IMR-90 (cell line): Measurements from ENCODE around the gene SLC6A12. TPM values are rescaled to one million over a fixed set of nuclear protein-coding genes. Genes with fewer than 3 reads are reported as not detected.

ENCODE experiments used
- ATAC-seq: fragments of 200-7000 bp; cut with Tn5 transposase; 2 replicates; pipeline ENCODE4 v1.9.1; 2020; ENCODE audit warnings: low read depth, mild to moderate bottlenecking, moderate library complexity
- BruUV-seq: library from RNA; stranded (reverse); fragments of 400-500 nt; replicated peaks from 2 replicates; lab custom pipeline; 2021; lab: Mats Ljungman, UMichigan
- CTCF ChIA-PET: fragments of 300-600 bp; formaldehyde crosslinking; extraction: SDS; loops from one replicate; lab custom pipeline; 2021; ENCODE audit warnings: antibody characterized with exemption; lab: Yijun Ruan, JAX
- POLR2A ChIA-PET: fragments of 300-600 bp; sonication (Branson Sonifier 250); formaldehyde crosslinking; loops from one replicate; lab custom pipeline; 2022; ENCODE audit warnings: antibody characterized with exemption; ENCODE audit not compliant: unreplicated experiment; lab: Charles Lee
- DNase-seq: peaks from one replicate; pipeline ENCODE4 v3.0.0; 2013
- H2AFZ ChIP-seq: replicated peaks from 2 replicates; pipeline ENCODE3; 2013; ENCODE audit warnings: low read length, mild to moderate bottlenecking; ENCODE audit not compliant: poor library complexity
- H2AK5ac ChIP-seq: 2 replicates; pipeline ENCODE4 v1.6.1; 2013; ENCODE audit warnings: low read depth, low read length, inconsistent platforms
- H2AK9ac ChIP-seq: replicated peaks from 2 replicates; pipeline ENCODE3; 2013; ENCODE audit warnings: mild to moderate bottlenecking, low read depth, low read length, moderate library complexity; ENCODE audit not compliant: poor library complexity
- H2BK120ac ChIP-seq: 2 replicates; pipeline ENCODE4 v1.6.1; 2013; ENCODE audit warnings: low read depth, low read length, inconsistent platforms
- H2BK15ac ChIP-seq: 3 replicates; pipeline ENCODE4 v1.6.1; 2013; ENCODE audit warnings: low read depth, low read length, inconsistent platforms
- H2BK20ac ChIP-seq: 2 replicates; pipeline ENCODE4 v1.6.1; 2013; ENCODE audit warnings: low read depth, mild to moderate bottlenecking, inconsistent platforms, low read length, moderate library complexity
- H2BK5ac ChIP-seq: 2 replicates; pipeline ENCODE4 v1.6.1; 2013; ENCODE audit warnings: mild to moderate bottlenecking, low read depth, low read length, inconsistent platforms; ENCODE audit not compliant: poor library complexity, severe bottlenecking
- H3K14ac ChIP-seq: replicated peaks from 2 replicates; pipeline ENCODE4 v1.6.1; 2013; ENCODE audit warnings: low read depth, low read length, inconsistent platforms
- H3K18ac ChIP-seq: 2 replicates; pipeline ENCODE4 v1.6.1; 2013; ENCODE audit warnings: low read depth, low read length, control low read depth
- H3K23ac ChIP-seq: 2 replicates; pipeline ENCODE4 v1.6.1; 2013; ENCODE audit warnings: low read depth, low read length, inconsistent platforms
- H3K27ac ChIP-seq: 2 replicates; pipeline ENCODE4 v1.5.1; 2013; ENCODE audit warnings: mild to moderate bottlenecking, control low read depth, low read length; ENCODE audit not compliant: insufficient read depth
- H3K27me3 ChIP-seq: 2 replicates; pipeline ENCODE4 v1.6.1; 2013; ENCODE audit warnings: low read length; ENCODE audit not compliant: control insufficient read depth, insufficient read depth
- H3K36me3 ChIP-seq: 2 replicates; pipeline ENCODE4 v1.6.1; 2013; ENCODE audit warnings: low read length, mixed read lengths; ENCODE audit not compliant: control insufficient read depth, insufficient read depth
- H3K4ac ChIP-seq: 2 replicates; pipeline ENCODE4 v1.6.1; 2013; ENCODE audit warnings: low read depth, low read length, inconsistent platforms
- H3K4me1 ChIP-seq: 2 replicates; pipeline ENCODE4 v1.6.1; 2013; ENCODE audit warnings: low read length, mixed read lengths; ENCODE audit not compliant: control insufficient read depth, insufficient read depth
- H3K4me2 ChIP-seq: 2 replicates; pipeline ENCODE4 v1.6.1; 2013; ENCODE audit warnings: low read depth, mild to moderate bottlenecking, control low read depth, low read length, moderate library complexity
- H3K4me3 ChIP-seq: 2 replicates; pipeline ENCODE4 v1.5.1; 2013; ENCODE audit warnings: low read depth, mild to moderate bottlenecking, control low read depth, low read length, moderate library complexity; ENCODE audit not compliant: insufficient read depth
- H3K56ac ChIP-seq: 2 replicates; pipeline ENCODE4 v1.6.1; 2013; ENCODE audit warnings: low read length, inconsistent platforms; ENCODE audit not compliant: insufficient read depth; ENCODE audit errors: extremely low read depth
- H3K79me1 ChIP-seq, 2 experiments: 2 replicates each; pipeline ENCODE4 v1.6.1; 2013; ENCODE audit warnings: low read length in 2 of 2, inconsistent platforms in 1 of 2, low read depth in 1 of 2
- H3K9ac ChIP-seq: 2 replicates; pipeline ENCODE4 v1.6.1; 2013; ENCODE audit warnings: low read depth, low read length, control low read depth
- H3K9me1 ChIP-seq: 2 replicates; pipeline ENCODE4 v1.6.1; 2013; ENCODE audit warnings: low read length, inconsistent platforms; ENCODE audit not compliant: insufficient read depth
- H3K9me3 ChIP-seq: 2 replicates; pipeline ENCODE4 v1.6.1; 2013; ENCODE audit warnings: low read length; ENCODE audit not compliant: control insufficient read depth, insufficient read depth
- H4K20me1 ChIP-seq: 2 replicates; pipeline ENCODE4 v1.6.1; 2013; ENCODE audit warnings: low read length, inconsistent platforms; ENCODE audit not compliant: insufficient read depth
- H4K5ac ChIP-seq: 2 replicates; pipeline ENCODE4 v1.6.1; 2013; ENCODE audit warnings: mild to moderate bottlenecking, low read depth, low read length, control low read depth
- H4K8ac ChIP-seq, 2 experiments: 2 replicates each; pipeline ENCODE4 v1.6.1; 2013; ENCODE audit warnings: low read depth in 2 of 2, low read length in 2 of 2, control low read depth in 1 of 2, inconsistent platforms in 1 of 2
- H4K91ac ChIP-seq: 2 replicates; pipeline ENCODE4 v1.6.1; 2013; ENCODE audit warnings: low read depth, low read length, inconsistent platforms; ENCODE audit not compliant: insufficient read depth
- BHLHE40 ChIP-seq: fragments of 150-350 bp; IDR thresholded peaks from 2 replicates; pipeline ENCODE4 v1.6.1; 2016; ENCODE audit warnings: mild to moderate bottlenecking, low read depth, low read length
- CHD1 ChIP-seq: IDR thresholded peaks from 2 replicates; pipeline ENCODE4 v1.6.1; 2012; ENCODE audit warnings: low read depth, low read length, improper control_type of control experiment
- FOS ChIP-seq: fragments of 150-350 bp; IDR thresholded peaks from 2 replicates; pipeline ENCODE4 v1.6.1; 2016; ENCODE audit warnings: low read depth, low read length
- MAFK ChIP-seq: IDR thresholded peaks from 2 replicates; pipeline ENCODE4 v1.6.1; 2012; ENCODE audit warnings: low read depth, low read length, improper control_type of control experiment
- MXI1 ChIP-seq: IDR thresholded peaks from 2 replicates; pipeline ENCODE4 v1.6.1; 2012; ENCODE audit warnings: low read depth, mild to moderate bottlenecking, low read length, moderate library complexity, borderline replicate concordance
- RCOR1 ChIP-seq: IDR thresholded peaks from 2 replicates; pipeline ENCODE4 v1.6.1; 2012; ENCODE audit warnings: mild to moderate bottlenecking, low read length, improper control_type of control experiment; ENCODE audit not compliant: insufficient replicate concordance
- dilution Hi-C: fragments of 300-500 bp; cut with HindIII; formaldehyde crosslinking; loops from one replicate; pipeline ENCODE4 v1.14.3; 2018; ENCODE audit warnings: low sequenced_read_pairs; ENCODE audit not compliant: unreplicated experiment
- in situ Hi-C: fragments of 300-500 bp; cut with MboI; formaldehyde crosslinking; loops from 3 replicates; pipeline ENCODE4 v1.14.3; 2019; ENCODE audit warnings: low sequenced_read_pairs, inconsistent platforms, mixed read lengths
- intact Hi-C: fragments of 100-400 bp; cut with micrococcal nuclease; formaldehyde crosslinking; loops from 2 replicates; pipeline ENCODE4 v1.10.0; 2022
- polyA plus RNA-seq, 3 experiments: library from polyadenylated mRNA; depleted of rRNA; stranded (reverse); fragments of >200 nt; gene quantifications; 2 replicates each; pipeline ENCODE4 v1.2.3, GENCODE V29; 2012; ENCODE audit warnings: low replicate concordance in 1 of 3
- total RNA-seq: library from RNA; depleted of rRNA; stranded (reverse); fragments of >200 nt; gene quantifications from 2 replicates; pipeline ENCODE4 v1.2.3, GENCODE V29; 2012

The SLC6A12 gene
- total and polyA plus RNA-seq, 2 of the 4 experiments (the other 2 are of a cell fraction): not detected

GRCh38 chr12:262113-262512, 48.2 kb upstream of the SLC6A12 start:
- H2BK20ac ChIP-seq: no peak overlapping the region
- no peaks in the 10 kb centered on the region for H3K36me3 ChIP-seq
- dilution Hi-C loops: no loop called here
- no peak for DNase-seq
- CTCF ChIA-PET: no interaction called here
- peaks cover 40% of the 10 kb centered on the region for H3K27me3 ChIP-seq
- H3K4me1 ChIP-seq: no peaks in the 10 kb centered on the region
- H3K9ac ChIP-seq: no peak overlapping the region
- H4K91ac ChIP-seq: no peak overlapping the region
- H4K20me1 ChIP-seq: no peaks in the 10 kb centered on the region
- H4K5ac ChIP-seq: no peak overlapping the region
- POLR2A ChIA-PET: no interaction called here
- in situ Hi-C loops: no loop called here
- no peak for ATAC-seq
- no peak overlapping the region for H2BK120ac ChIP-seq
- H4K8ac ChIP-seq: no peak overlapping the region
- H3K18ac ChIP-seq: no peak overlapping the region
- BruUV-seq: no TSS peak
- no peak overlapping the region for H3K4me2 ChIP-seq
- H3K4me3 ChIP-seq: no peak overlapping the region
- no peak overlapping the region for H2AFZ ChIP-seq
- intact Hi-C loops: no loop called here
- no peak overlapping the region for H3K14ac ChIP-seq
- H3K9me1 ChIP-seq: peaks cover 4% of the 10 kb centered on the region; the same call in 1 of the 2 replicates
- no peak overlapping the region for H2BK15ac ChIP-seq
- H3K23ac ChIP-seq: no peak overlapping the region
- H3K9me3 ChIP-seq: no peaks in the 10 kb centered on the region
- H3K79me1 ChIP-seq: no peaks in the 10 kb centered on the region
- H3K27ac ChIP-seq: no peak overlapping the region
- TF ChIP-seq RCOR1 (no peak), MXI1 (no peak), FOS (no peak), CHD1 (no peak), BHLHE40 (no peak), MAFK (no peak)
- H2AK5ac ChIP-seq: no peak overlapping the region
- H3K4ac ChIP-seq: no peak overlapping the region
- no peak overlapping the region for H2BK5ac ChIP-seq
- no peak overlapping the region for H2AK9ac ChIP-seq
- no peak overlapping the region for H3K56ac ChIP-seq
